Hematopoietic multipotent progenitor cell treated with erythropoietin and hydrocortisone succinate and interleukin-3 and kit ligand, for 15 days (in vitro differentiated cells): ENCODE data around the gene AQP2.

Source experiments
- DNase-seq: peaks from one replicate; pipeline ENCODE4 v3.0.0-alpha.2; 2015; ENCODE audit warnings: low spot score

AQP2 gene

DNA sequence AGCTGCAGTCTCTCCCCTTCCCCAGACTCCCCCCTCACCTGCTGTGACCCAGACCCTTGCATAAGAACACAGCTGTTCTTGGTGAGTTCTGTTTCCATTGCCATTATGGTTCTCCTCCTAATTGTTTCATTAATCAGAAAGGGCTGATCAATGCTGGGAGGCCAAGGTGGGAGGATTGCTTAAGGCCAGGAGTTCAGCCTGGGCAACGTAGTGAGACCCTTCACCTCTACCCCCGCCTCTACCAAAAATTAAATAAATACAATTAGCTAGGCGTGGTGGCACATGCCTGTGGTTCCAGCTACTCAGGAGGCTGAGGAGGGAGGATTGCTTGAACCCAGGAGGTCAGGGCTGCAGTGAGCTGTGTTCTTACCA, 29.6 kb upstream of the AQP2 start:
- DNase-seq, result no peak

DNA sequence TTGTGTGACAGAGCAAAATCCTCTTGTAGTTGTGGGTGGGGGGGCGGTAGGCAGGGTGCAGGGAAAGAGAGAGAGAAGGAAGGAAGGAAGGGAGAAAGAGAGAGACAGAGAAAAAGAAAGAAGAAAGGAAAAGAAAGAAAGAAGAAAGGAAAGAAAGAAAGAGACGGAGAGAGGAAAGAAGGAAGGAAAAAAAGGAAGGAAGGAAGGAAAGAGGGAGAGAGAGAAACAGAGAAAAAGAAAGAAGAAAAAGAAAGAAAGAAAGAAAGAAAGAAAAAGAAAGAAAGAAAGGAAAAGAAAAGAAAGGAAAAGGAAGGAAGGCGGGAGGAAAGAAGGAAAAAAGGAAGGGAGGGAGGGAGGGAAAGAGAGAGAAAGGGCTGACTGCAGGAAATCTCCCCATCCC, 29.2 kb upstream of the AQP2 start:
- DNase-seq, result no peak

DNA sequence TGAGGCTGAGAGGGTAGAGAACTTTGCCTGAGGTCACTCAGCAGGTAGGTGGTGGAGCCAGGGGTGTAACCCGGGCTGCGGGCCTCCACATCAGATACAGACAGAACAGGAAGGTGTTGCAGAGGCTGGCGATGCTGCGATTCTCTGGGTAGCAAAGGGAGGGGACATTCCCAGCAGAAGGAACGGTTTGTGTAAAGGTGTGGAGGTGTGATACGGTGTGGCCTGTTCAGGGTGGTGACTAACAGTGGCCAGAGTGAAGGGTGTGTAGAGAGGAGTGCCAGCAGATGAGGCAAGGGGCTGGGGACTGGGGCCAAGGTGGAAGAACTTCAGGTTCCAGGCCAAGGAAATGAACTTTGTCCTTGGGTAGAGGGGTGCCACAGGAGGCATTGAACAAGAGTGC, 28.6 kb upstream of the AQP2 start:
- no peak for DNase-seq

DNA sequence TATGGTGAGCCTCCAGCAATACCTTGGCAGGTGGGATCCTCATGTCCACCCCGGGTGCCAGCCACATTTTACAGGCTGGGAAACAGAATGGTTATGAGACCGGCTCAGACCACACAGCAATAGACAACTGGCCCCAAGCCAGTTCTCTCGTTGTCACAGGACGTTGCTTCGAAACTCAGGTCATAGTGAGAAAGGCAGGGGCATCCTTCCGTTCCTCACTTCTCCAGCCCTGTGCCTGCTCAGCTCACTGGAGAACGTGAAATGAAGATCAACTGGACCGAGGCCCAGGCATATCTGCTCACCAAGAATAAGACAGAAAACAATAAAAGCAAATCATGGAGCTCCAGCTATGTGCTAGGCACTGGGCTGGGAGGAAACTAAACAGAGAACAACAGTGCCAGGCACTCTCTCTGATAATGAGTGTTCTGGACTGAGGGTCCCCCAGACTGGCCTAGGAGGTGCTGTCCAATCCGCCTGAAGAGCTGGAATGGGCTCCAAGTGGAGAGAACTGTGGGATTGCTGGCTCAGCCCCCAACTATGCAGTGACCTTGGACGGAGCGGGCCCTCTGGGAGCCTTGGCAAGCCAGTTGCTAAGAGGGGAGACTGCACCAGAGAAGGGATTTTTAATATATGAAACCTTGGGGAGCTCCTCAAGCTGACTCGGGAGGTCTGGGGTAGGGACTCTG, 28.0 kb upstream of the AQP2 start:
- DNase-seq, result no peak

DNA sequence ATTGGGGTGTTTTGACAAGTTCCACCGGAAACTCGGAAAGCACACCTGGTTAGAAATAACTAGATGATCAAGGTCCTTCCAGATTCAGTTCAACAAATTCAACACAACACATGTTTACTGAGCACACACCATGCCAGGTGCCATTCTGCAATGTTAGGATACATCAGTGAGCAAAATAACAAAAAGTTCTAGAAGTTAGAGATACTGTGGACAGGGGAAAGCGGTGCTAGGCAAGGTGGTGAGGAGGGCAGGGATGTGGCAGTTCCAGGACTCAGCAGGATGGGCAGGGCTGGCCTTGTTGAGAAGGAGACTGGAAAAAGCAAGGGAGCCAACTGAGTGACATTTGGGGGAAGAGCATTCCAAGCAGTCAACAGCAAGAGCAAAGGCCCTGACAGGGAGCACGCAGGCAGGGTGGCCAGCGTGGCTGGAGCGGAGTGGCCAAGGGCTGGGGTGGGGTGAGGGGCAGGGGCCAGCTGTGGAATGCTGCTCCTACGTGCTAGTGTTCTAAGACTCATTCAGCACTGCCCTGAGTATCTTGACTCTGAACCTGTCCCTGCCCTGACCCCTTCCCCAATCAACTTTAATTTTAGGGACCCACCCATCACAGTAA, 27.4 kb upstream of the AQP2 start:
- no peak for DNase-seq

DNA sequence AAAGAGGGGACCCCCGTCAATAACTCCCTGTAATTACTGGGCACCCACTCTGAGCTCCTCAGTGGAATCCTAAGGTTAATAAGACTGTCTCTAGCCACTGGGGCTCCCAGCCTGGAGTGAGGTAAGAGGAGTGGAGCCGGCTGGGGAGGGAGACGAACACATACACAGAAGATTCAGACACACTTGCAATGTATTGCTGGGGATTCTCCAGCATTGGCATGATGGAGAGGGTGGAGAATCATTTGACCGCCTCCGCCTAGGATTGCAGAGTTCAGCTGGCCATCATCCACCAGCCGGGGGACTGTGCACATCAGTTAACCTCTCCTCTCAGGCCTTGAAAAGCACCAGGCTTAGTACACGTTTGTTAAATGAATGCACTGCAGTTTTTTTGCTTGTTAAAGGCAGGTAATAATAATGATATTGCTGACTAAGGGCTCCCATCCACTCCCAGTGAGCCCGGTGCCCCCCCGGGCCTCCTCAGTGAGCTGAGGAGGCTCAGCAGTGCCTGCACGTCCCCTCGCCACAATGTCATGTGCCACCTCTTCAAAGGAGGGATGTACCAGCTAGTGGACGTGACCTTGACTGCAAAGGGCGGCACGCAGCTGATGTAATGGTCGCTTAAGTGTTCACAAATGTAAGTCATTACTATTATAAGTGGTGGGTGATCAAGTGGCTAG, 26.5 kb upstream of the AQP2 start:
- no peak for DNase-seq

DNA sequence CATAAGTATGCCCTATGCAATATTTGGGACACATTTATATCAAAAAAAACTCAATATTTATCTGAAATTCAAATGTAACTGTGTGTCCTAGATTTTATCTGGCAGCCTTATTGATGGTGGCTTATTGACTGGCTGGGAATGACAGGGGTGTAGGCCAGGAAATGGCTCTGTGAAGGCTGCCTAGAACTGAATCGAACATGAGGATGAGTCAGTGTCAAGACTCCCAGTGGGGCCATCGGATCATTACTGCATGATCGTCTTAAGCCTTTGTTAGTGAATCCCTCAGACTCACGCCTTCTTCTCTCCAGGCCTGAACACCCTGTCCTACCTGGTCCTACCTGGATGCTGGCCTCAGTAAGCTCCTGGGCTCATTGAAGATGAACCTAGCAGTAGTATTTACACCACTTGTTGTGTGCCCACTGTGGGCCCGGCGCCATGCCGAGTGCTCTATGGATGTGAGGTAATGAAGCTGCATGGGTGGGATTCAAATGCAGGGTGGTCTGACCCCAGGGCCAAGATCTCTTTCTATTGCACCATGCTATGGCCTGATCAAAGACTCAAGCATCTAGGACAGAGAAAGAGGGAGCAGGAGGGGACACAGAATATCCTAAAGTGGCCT, 25.8 kb upstream of the AQP2 start:
- no peak for DNase-seq

DNA sequence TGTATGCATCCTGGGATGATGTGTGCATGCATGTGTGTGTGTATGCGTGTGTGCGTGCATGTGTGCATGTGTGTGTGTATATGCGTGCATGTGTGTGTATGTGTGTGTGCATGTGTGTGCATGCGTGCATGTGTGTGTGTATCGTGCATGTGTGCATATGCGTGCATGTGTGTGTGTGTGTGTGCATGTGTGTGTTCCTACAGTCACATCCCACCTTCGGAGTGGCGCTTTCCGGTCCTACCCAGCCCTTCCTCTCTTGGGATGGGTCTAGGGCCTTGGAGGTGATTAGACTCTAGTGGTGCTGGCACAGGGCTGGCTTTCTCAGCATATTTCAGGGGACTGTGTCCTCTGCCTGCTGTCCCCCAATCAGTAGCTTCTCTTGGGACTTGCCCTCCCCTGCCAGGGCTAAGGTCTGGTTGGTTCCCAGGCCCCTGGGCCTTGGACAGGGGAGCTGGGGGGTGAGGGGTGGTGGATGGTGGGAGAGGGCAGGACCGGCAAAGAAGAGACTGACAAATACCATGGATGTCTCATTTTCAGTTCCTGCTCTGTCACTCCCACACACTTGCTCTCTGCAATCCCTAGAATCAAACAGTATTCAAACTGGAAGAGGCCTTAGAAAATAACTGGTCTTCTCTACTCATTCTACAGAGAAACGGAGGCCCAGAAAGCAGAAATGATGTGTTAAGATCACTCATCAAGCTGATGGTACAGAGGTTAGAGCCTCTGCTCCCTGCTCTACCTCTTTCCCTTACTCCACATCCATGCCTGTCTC, 24.9 kb upstream of the AQP2 start:
- no peak for DNase-seq

DNA sequence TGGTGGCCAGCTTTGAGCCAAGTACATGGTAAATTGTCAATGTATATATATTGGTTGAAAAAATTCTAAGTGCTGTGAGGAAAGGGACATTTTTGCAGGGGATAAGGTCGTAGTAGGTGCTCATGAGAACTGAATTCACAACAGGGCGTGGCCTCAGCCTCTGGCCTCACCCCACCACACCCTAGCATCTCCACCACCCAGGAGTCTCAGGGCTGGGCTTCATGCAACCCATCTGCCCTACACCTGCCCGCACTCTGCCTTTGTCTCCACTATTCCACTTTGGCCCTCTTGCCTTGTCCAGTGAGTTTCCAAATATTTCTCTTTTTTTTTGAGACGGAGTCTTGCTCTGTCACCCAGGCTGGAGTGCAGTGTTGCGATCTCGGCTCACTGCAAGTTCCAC, 22.1 kb upstream of the AQP2 start:
- DNase-seq, result no peak

DNA sequence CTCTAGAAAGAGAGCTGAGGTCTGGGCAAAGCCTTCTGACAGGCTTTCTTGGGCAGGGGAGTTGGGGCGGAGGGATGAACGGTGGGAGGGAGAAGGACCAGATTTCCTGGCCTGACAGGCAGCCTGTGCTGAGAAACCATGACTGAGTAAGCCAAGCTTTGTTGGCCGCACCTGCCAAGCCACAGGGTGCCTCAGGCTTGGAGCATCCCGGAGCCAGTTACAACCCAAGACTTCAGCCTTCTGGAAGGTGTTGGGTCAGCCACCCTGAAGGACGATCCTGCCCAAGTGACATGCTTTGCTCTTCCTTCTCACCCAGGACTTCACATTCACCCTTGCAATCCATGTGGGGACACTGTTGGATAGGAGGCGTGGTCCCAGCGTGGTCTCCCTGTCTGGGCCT, 21.0 kb upstream of the AQP2 start:
- DNase-seq, result no peak

DNA sequence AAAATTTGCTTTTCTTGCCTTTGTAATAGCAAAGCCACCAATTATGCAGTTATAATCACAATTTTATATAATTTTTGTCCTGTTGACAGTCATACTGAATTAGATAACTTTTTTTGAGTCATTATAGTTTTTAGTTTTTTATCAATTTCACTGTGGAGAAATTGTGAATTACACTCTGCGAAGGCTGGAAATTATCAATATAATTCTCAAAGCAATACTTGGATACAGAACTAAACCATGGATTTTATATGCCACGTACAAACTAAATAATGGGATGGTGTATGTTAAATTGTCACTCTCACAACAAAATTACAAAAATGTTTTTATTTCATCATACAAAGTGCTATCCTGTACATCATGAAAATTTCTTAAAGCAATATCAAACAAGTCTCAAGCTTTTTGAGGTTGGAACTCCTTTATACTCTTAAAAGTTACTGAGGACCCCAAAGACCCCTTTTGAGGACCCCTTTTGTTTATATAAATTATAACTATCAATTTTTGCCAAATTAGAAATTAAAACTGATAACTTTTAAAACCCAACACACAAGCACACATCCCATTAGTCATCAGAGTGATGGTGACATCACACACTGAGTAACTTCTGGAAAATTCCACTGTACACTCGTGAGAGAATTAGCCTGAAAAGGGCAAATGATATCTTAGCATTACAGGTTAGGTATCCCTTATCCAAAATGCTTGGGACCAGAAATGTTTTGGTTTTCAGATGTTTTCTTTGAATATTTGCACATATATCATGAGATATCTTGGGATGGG, 19.8 kb upstream of the AQP2 start:
- DNase-seq, result no peak

DNA sequence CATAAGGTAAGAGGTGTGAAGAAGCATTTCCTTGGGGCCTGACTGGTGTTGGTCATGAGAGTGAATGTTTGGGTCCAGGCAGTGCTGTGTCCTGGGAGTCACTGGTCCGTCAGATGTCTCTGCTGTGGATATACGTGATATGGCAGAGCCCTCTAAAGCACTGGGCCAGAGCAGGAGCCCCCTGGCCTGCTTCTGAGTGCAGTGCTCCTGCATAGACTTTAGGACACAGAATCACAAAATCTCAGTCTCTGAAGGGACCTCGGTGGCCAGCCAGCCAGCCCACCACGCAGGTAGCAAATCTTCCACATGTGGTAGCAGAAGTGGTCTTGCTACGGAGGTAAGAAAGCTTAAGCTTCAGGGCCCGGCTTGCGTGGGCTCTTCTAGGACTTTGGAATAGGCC, 18.5 kb upstream of the AQP2 start:
- DNase-seq, result no peak

DNA sequence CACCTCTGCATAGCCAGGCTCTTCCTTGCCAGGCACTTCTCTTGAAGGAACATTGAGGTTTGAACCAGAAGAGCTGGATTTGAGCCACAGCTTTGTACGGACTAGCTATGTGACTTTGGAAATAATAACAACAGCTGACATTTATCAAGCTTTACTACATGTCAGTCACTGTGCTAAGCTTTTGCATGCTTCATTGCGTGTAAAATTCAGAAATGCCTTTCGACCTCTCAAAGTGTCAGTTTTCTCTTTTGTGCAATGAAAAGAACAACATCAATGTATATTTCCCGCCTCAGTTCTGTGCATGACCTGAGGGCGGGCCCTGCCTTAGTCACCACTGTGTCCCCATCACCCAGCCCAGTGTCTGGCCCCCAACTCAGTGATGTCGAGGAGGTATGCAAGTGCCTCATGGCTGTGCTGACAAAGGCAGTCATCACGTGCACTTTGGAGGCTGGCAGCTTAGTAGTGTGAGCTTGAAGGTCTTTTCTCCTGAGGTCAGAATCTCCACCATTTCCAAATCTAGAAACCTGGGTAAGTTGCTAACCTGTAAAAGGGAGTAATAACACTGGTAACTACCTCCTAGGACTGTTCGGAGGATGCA, 17.9 kb upstream of the AQP2 start:
- DNase-seq, result no peak

DNA sequence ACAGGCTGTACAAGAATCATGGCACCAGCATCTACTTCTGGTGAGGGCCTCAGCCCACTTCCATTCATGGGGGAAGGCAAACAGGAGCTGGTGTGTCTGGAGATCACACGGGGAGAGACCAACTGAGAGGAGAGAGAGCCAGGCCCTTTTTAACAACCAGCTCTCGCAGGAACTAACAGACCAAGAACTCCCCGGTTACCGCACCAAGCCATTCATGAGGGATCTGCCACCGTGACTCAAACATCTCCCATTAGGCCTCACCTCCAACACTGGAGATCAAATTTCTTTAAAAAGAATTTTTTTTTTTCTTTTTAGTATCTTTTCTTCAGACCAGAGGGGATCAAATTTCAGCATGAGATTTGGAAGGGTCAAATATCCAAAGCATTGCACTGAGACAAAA, 16.7 kb upstream of the AQP2 start:
- no peak for DNase-seq

DNA sequence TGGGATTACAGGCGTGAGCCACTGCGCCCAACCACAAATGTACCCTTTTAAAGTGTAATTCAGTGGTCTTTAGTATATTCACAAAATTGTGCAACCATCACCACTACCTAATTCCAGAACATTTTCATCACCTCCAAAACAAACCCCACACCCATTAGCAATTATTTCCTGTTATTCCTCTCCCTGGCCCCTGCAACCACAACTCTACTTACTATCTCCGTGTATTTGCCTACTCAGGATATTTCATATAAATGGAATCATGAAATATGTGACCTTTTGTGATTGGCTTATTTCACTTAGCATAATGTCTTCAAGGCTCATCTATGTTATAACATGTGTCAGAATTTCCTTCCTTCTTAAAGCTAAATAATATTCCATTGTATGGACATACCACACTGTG, 16.0 kb upstream of the AQP2 start:
- DNase-seq, result no peak

DNA sequence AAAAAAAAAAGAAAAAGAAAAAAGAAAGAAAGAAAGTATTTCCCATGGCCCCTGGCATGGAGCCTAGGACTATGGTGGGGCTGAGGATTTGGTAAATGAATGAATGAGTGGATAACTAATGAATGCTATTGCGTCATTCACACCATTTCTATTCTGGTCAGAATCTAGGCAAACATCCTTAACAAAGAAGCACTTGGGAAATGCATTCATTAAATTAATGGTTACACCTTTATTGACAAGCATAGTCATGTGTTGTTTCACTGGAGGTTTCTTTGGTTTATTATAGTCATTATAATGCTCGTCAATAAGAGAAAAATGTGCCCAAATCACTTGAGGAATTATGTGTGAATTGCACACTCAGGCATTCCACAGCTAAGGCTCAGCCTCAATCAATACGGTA, 13.6 kb upstream of the AQP2 start:
- DNase-seq, result no peak

DNA sequence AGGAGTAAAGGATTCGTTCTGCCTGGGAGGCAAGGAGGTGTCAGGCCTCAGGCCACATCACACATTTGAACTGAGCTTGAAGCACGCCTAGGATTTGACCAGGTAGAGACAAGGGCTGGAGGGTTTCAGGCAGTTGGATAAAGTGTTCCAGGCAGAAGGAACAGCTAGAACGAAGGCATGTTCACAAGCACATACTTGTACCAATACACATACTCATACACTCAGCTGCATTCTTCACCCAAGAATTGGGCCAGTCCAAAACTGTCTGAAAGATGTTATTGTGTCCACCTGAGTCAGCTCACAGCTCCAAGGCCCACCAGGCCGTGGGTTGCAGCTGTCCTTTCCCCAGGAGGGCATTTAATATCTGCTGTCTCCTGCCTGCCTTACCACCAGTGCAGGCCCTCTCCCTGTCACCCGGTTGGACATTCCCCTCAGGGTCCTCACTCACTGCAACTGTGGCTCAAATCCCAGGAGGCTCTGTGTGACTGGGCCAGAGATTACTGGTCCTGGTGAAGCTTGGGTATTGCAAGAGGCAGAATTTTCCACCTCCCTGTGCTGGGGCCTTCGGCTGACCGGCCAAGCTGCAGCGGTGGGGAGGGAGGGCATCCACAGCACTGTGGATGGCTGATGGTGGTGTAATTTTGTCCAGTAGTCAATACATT, 12.8 kb upstream of the AQP2 start:
- no peak for DNase-seq

DNA sequence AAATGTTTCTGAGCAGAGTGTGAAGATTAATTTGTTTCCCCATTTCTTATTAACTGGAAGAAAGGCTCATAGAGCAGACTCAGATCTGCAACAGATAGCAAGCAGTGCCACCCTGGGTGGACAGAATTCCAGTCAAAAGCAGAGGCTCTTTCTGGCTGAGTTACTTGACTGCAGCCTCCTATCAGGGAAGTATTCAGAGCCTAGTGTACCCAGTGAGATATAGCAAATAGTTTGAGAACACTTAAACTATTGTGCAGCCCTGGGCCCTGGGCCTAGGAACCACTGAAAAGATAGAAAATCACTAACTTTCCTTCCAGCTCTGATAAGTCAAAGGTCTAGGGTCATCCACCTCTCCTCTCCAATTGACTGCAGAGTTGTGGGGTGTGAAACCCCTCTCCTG, 11.2 kb upstream of the AQP2 start:
- DNase-seq, result no peak

DNA sequence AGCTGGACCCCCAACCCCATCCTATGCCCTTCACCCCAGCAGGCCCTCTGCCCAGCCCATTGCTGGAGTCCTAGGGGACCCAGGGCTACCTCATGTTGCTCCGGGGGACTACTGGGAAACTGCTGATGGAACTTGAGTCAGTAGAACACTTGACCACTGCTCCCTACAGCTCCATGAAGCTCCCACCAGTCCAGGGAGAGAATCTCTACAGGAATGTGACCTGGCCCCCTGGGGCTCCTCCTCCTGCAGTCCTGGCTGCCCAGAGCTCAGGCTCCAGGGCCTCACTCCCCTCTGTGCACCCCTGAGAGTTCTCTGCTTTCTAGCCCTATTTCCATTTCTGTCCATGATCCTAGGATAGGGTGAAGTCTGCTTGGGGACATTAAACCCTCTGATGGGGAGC, 10.8 kb upstream of the AQP2 start:
- no peak for DNase-seq

DNA sequence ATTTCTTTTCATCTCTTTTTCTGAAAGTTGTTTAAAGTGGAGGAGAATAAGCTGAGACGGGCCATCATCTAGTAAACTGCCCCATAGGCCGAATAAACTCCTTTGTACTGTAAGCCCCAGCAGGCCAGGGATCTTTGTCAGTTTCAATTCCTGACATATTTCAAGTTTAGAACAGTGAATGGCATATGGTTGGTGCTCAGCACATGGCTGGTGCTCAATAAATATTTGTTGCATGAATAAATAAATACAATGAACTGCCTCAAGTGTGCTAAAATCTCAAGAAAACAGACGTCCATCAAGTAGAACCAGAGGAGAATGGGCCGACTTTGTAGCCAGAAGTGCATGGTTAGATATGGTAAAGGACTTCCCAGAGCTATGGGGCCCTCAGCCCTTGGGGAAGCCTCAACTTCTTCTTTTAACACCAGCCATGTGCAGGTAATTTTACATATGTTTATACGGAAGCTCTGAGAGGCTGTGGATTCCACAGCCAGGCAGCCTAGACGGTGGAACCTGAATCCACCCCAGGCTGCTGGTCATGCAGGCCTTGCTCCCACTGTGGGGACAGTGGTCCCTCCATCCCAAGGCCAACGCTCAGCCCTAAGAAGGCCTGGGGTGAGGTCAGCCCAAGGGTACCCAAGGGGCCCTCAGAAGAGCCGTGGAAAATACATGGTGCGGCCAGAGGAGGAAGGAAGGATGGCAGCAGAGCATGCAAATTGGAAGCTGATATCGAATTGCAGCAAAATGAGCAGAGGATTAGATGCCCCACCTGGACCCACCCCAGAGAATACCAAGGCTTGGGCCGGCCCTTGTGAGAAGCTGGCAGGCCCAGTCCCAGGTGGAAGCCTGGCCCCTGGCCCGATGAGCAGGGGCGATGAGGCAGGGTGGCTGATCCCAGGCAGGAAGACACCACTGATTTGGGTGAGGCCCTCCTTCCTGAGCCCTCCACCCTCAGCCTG, 8.7 kb upstream of the AQP2 start:
- no peak for DNase-seq
